Measurements from ENCODE around the gene CLOCK. TPM values are rescaled to one million over a fixed set of nuclear protein-coding genes. Genes with fewer than 3 reads are reported as not detected.

The CLOCK gene
- total RNA-seq, 2 experiments from 2014 or later: 8.2 to 8.8 TPM

DNA sequence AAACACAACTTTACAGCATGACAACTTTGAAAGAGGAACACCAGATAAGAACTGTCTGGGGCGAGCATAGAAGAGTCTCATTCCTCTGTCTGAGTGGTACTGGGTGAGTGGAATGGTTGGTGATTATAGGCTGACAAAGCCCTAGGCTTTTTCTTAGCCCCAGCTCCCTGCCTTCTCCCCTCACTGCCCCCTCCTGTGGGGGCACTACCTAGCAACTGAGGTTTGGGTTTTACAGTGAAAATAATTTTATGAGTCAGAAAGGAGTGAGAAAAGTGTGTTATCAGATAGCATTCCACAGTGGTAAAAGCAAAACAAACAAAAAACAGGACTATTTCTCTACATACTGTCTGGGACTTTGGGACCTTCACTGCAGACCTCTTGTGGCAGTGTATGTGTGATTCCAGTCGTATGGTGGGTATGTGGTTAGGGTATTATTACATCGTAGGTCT is 161.5 kb downstream of the CLOCK start:
- CTCF ChIA-PET: interaction anchor here (1.0 to 1.1 kb wide), 2 partner anchors 10 to 72 kb away, joined by 3 read pairs; partner anchors contain the start of gene TMEM165
- Mint-ChIP-seq H3K27ac (no peak overlapping the region), H3K4me3 (no peak overlapping the region), H3K9me3 (no peaks in the 10 kb centered on the region), H3K36me3 (ENCODE audit: low read depth) (no peaks in the 10 kb centered on the region), H3K4me1 (ENCODE audit: low read depth) (peaks cover 26% of the 10 kb centered on the region), H3K27me3 (peaks cover 2% of the 10 kb centered on the region)
- POLR2A ChIA-PET: interaction anchor here (1.2 kb wide), 1 partner anchor 30 kb away, joined by 3 read pairs; no protein-coding TSS in a partner anchor
- no peak for DNase-seq
- intact Hi-C loops (cut with micrococcal nuclease): no loop called here
- peak; percentile 64 for ATAC-seq
- TF ChIP-seq, protein P1, sequence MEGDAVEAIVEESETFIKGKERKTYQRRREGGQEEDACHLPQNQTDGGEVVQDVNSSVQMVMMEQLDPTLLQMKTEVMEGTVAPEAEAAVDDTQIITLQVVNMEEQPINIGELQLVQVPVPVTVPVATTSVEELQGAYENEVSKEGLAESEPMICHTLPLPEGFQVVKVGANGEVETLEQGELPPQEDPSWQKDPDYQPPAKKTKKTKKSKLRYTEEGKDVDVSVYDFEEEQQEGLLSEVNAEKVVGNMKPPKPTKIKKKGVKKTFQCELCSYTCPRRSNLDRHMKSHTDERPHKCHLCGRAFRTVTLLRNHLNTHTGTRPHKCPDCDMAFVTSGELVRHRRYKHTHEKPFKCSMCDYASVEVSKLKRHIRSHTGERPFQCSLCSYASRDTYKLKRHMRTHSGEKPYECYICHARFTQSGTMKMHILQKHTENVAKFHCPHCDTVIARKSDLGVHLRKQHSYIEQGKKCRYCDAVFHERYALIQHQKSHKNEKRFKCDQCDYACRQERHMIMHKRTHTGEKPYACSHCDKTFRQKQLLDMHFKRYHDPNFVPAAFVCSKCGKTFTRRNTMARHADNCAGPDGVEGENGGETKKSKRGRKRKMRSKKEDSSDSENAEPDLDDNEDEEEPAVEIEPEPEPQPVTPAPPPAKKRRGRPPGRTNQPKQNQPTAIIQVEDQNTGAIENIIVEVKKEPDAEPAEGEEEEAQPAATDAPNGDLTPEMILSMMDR (IDR thresholded peaks at IDR 0.05): no peak

- H3K9me3 Mint-ChIP-seq: no peaks in the 10 kb centered on the region
- ChIA-PET POLR2A (no interaction called here), CTCF (no interaction called here)
- no peak overlapping the region for H3K4me3 Mint-ChIP-seq
- ATAC-seq (no peak), DNase-seq (no peak)
- intact Hi-C loops (cut with micrococcal nuclease): no loop called here
- H3K36me3 Mint-ChIP-seq (ENCODE audit: low read depth): no peaks in the 10 kb centered on the region
- TF ChIP-seq, protein P1 (IDR thresholded peaks at IDR 0.05): no peak
- no peak overlapping the region for H3K27ac Mint-ChIP-seq
- no peaks in the 10 kb centered on the region for H3K27me3 Mint-ChIP-seq
- peaks cover 21% of the 10 kb centered on the region for H3K4me1 Mint-ChIP-seq (ENCODE audit: low read depth)
Measured at GRCh38 chr4:55382488-55383003, 164.2 kb downstream of the CLOCK start.

DNA sequence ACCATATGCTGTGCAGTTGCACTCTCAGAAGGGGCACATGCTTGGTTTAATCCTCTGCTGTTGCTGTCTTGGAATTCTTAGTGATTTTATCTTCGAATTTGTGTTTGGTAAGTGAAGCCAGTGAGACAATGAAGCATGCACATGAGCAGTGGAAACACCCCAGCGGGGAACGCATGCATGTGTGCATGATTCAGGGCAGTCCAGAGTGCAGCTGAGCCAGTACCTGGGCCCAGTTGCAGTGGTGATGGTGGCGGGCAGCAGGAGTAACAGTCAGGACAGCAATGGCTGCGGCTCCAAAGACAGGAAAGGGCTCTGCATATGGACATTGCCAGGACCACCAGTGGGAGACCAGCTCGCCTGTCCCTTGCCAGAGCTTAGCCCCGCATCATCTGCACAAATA is 165.2 kb downstream of the CLOCK start:
- no peak for ATAC-seq
- POLR2A ChIA-PET: no interaction called here
- intact Hi-C loops (cut with micrococcal nuclease): no loop called here

DNA sequence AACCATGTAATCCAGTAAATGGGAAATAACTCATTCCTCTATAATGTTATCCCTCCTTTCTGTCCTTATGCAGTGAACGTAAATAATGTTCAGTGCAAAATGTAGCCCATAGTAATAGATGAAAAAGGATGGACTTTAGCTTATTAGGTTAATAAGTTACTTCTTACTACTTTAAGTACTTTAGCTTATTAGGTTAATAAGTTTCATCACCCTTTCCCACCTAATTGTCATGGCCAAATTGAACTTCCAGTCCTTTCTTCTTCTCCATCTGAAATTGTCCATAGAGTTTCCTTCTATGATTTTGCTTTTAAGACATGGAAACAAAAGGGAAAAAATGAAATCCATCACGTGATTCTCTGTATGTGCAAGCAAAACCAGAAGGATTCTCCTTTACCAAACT is 166.1 kb downstream of the CLOCK start:
- peaks cover 7% of the 10 kb centered on the region for H3K4me1 Mint-ChIP-seq (ENCODE audit: low read depth)
- no peaks in the 10 kb centered on the region for H3K27me3 Mint-ChIP-seq

More for the DNA sequence above, 165.2 kb downstream of the CLOCK start:
- Mint-ChIP-seq H3K4me1 (ENCODE audit: low read depth) (peaks cover 13% of the 10 kb centered on the region), H3K27me3 (no peaks in the 10 kb centered on the region), H3K27ac (no peak overlapping the region), H3K4me3 (no peak overlapping the region), H3K9me3 (no peaks in the 10 kb centered on the region), H3K36me3 (ENCODE audit: low read depth) (no peaks in the 10 kb centered on the region)
- no peak for DNase-seq
- TF ChIP-seq, protein P1 (IDR thresholded peaks at IDR 0.05): no peak
- CTCF ChIA-PET: no interaction called here

More for the DNA sequence above, 166.1 kb downstream of the CLOCK start:
- ChIA-PET CTCF (no interaction called here), POLR2A (no interaction called here)
- H3K4me3 Mint-ChIP-seq: no peak overlapping the region
- TF ChIP-seq, protein P1 (IDR thresholded peaks at IDR 0.05): no peak
- no peaks in the 10 kb centered on the region for H3K9me3 Mint-ChIP-seq
- intact Hi-C loops (cut with micrococcal nuclease): no loop called here
- ATAC-seq: no peak
- no peaks in the 10 kb centered on the region for H3K36me3 Mint-ChIP-seq (ENCODE audit: low read depth)
- no peak overlapping the region for H3K27ac Mint-ChIP-seq
- no peak for DNase-seq

Data from activated CD8-positive, alpha-beta T cell treated with anti-CD3 and anti-CD28 coated beads for 36 hours (primary cell).